Lung (tissue), 12 donors: ENCODE measurements around the gene SYNC. TPM values are rescaled to one million over a fixed set of nuclear protein-coding genes. Genes with fewer than 3 reads are reported as not detected.

Experiments used
- ATAC-seq: fragments of 200-7000 bp; cut with Tn5 transposase; one replicate; pipeline ENCODE4 v1.9.1; 2020; ENCODE audit warnings: moderate number of reproducible peaks; ENCODE audit not compliant: insufficient read depth, low FRiP score
- DNase-seq, 3 donors: peaks; one replicate each; pipeline ENCODE4 v3.0.0-alpha.2; 2013 to 2017
- H3K27ac ChIP-seq, 2 donors: one replicate each; pipeline ENCODE4 v1.5.1; 2013; ENCODE audit warnings: mild to moderate bottlenecking in 2 of 2, moderate library complexity in 2 of 2, control low read depth in 1 of 2, inconsistent platforms in 1 of 2, low read depth in 1 of 2, low read length in 1 of 2
- H3K27me3 ChIP-seq, 3 donors: one replicate each; pipeline ENCODE4 v1.5.1; 2013; ENCODE audit warnings: low read length in 2 of 3; ENCODE audit not compliant: control insufficient read depth in 3 of 3, insufficient read depth in 3 of 3
- H3K36me3 ChIP-seq, 4 donors: one replicate each; pipeline ENCODE4 v1.5.1; 2013; ENCODE audit warnings: low read length in 4 of 4, mild to moderate bottlenecking in 1 of 4, moderate library complexity in 1 of 4; ENCODE audit not compliant: control insufficient read depth in 4 of 4, insufficient read depth in 4 of 4
- H3K4me1 ChIP-seq, 5 donors: one replicate each; pipeline ENCODE4 v1.5.1; 2013; ENCODE audit warnings: low read length in 5 of 5, mild to moderate bottlenecking in 2 of 5, moderate library complexity in 1 of 5; ENCODE audit not compliant: control insufficient read depth in 5 of 5, insufficient read depth in 5 of 5
- H3K4me3 ChIP-seq: one replicate; pipeline ENCODE4 v1.5.1; 2013; ENCODE audit warnings: mild to moderate bottlenecking, control low read depth, moderate library complexity
- H3K9ac ChIP-seq, 2 donors: one replicate each; pipeline ENCODE4 v1.5.1; 2013; ENCODE audit warnings: low read length in 2 of 2, control low read depth in 1 of 2; ENCODE audit not compliant: insufficient read depth in 1 of 2
- H3K9me3 ChIP-seq, 4 donors: one replicate each; pipeline ENCODE4 v1.5.1; 2013; ENCODE audit warnings: low read length in 3 of 4, mild to moderate bottlenecking in 1 of 4, moderate library complexity in 1 of 4; ENCODE audit not compliant: control insufficient read depth in 4 of 4, insufficient read depth in 3 of 4
- CTCF ChIP-seq: IDR thresholded peaks from 2 replicates; pipeline ENCODE4 v1.5.1; 2012; ENCODE audit warnings: mild to moderate bottlenecking; ENCODE audit errors: control extremely low read depth, extremely low read depth
- WGBS, 2 donors: extraction: QIAGEN DNeasy Blood & Tissue Kit; methylation state at CpG; one replicate each; pipeline ENCODE4 v1.1.7; 2013; 5-methylcytosine and 5-hydroxymethylcytosine counted together
- polyA plus RNA-seq, 2 donors: library from polyadenylated mRNA; stranded (reverse); fragments of 200-250 nt; gene quantifications; one replicate each; pipeline ENCODE4 v1.2.1, GENCODE V29; 2013
- total RNA-seq, 2 donors: library from RNA; depleted of rRNA in 1 of 2; stranded (reverse); fragments of >200 nt in 1 of 2; gene quantifications; one replicate each; pipeline ENCODE4 v1.2.1, GENCODE V29; 2014 to 2021
- donor health status: control.
- donor health status: control.
- donor health status: Bipolar disorder and iron deficiency.
- donor health status: healthy.
- donor health status: DM: yes; HTN: yes; CAD: no.

SYNC gene
- total and polyA plus RNA-seq, 4 donors, result 2.0 to 15.4 (median 5.7) TPM

DNA sequence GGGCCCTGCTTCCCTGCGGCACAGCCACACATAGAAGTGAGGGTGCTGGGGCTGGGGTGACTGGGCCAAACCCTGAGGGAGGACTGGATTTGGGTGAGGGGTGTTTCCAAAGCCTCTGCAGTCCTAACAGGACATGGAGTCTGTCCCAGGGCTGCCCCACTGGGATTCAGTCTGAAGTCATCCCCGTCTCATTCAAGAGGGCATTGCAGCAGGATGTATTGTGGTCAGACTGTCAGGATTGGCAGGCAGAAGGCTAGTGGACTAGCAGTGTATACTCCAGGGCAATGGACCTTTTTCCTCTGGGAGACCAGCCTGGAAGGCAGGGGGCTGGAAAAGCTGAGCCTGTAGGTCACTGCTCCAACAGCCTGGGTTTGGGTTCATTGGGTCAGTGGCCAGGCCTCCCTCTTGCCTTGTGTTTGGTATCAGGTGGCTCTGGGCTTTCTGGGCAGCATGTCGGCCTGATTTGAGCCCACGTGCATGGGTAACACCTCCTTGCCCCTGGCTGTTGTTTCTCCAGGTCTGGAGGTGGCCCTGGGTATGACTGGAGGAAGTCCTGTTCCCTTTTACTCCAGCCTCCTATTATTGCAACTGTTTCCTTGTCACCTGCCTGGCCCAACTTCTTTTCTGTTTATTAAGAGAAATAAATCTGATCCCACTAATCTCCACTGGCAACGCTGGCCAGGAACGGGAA lies 41.0 kb upstream of the SYNC start:
- Histone ChIP-seq H3K4me1 (peaks cover 0 to 22% (median 15%) of the 10 kb centered on the region in 5 donors), H3K27ac (peak overlapping the region in 1 of 2 donors; percentile 93), H3K4me3 (no peak overlapping the region), H3K36me3 (no peaks in the 10 kb centered on the region), H3K27me3 (no peaks in the 10 kb centered on the region), H3K9me3 (no peaks in the 10 kb centered on the region), H3K9ac (no peak overlapping the region)
- no peak for TF ChIP-seq CTCF
- peak in 1 of 3 donors; percentile 35 for DNase-seq
- 37 to 54% methylated on average over 6 of the region's 6 CpGs for WGBS, 2 donors
- ATAC-seq, result no peak

DNA sequence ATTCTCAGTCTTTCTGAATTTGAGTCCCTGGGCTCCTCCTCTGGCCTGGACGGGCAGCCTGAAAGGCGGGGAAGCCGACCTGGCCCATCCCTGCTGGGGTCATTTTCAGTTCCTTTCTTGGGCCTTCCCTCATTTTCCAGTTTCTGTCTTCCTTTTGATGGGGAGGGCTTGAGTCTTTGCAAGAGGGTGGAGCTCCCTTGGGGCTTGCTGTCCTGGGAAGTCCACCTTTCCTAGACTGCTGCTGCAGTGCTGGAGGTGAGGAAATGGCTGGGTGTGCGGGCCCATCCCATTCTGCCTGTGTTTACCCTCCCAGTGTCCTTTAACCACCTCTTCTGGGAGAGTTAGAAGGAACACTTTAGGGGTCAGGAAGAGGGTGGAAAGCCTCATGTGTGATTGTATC lies 40.4 kb upstream of the SYNC start:
- no peaks in the 10 kb centered on the region for H3K36me3 ChIP-seq
- H3K4me3 ChIP-seq, result no peak overlapping the region
- H3K27me3 ChIP-seq, result no peaks in the 10 kb centered on the region
- no peak for DNase-seq
- peak overlapping the region in 1 of 2 donors; percentile 93 for H3K27ac ChIP-seq
- 39 to 82% methylated on average over 4 of the region's 4 CpGs for WGBS, 2 donors
- peaks cover 0 to 22% (median 15%) of the 10 kb centered on the region in 5 donors for H3K4me1 ChIP-seq
- no peaks in the 10 kb centered on the region for H3K9me3 ChIP-seq
- TF ChIP-seq CTCF, result no peak
- no peak overlapping the region for H3K9ac ChIP-seq
- peak; percentile 32 for ATAC-seq

- ATAC-seq (peak; percentile 15), DNase-seq (peak in 1 of 3 donors; percentile 27)
- Histone ChIP-seq H3K27me3 (no peaks in the 10 kb centered on the region), H3K27ac (peak overlapping the region; percentile 24 to 93), H3K36me3 (no peaks in the 10 kb centered on the region), H3K9me3 (no peaks in the 10 kb centered on the region), H3K9ac (peak overlapping the region in 1 of 2 donors; percentile 26), H3K4me3 (peak overlapping the region; percentile 80), H3K4me1 (peaks cover 0 to 22% (median 15%) of the 10 kb centered on the region in 5 donors)
- TF ChIP-seq CTCF, result no peak
- 14 to 15% methylated on average over 27 to 28 of the region's 28 CpGs for WGBS, 2 donors
Observed at GRCh38 chr1:32742199-32742947, 39.8 kb upstream of the SYNC start.
